ENCODE measurements around the gene ALDH18A1.

DNA sequence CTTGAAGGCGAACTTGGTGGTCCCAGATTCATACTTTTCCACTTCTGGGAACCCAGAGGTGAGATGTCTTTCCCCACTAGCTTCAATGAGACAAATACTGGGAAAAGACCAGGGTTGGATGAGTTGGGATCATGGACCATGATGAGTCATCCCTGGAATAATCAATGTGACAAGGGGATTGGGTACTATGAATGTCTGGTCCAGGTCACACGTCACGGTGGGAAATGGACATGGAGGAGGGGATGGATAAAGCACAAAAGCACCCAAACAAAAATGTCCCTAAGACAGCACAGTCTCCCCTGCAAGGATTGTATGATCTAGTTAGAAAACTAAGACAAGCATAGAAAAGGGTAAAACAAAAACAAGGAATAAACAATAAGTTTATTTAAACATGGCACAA, 83.0 kb downstream of the ALDH18A1 start:
- TF ChIP-seq ZNF423 (CRISPR knock-in tag; IDR thresholded peaks at IDR 0.05): no peak
- TF ChIP-seq, protein P1, sequence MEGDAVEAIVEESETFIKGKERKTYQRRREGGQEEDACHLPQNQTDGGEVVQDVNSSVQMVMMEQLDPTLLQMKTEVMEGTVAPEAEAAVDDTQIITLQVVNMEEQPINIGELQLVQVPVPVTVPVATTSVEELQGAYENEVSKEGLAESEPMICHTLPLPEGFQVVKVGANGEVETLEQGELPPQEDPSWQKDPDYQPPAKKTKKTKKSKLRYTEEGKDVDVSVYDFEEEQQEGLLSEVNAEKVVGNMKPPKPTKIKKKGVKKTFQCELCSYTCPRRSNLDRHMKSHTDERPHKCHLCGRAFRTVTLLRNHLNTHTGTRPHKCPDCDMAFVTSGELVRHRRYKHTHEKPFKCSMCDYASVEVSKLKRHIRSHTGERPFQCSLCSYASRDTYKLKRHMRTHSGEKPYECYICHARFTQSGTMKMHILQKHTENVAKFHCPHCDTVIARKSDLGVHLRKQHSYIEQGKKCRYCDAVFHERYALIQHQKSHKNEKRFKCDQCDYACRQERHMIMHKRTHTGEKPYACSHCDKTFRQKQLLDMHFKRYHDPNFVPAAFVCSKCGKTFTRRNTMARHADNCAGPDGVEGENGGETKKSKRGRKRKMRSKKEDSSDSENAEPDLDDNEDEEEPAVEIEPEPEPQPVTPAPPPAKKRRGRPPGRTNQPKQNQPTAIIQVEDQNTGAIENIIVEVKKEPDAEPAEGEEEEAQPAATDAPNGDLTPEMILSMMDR (IDR thresholded peaks at IDR 0.05): no peak
- TF ChIP-seq, protein P2, sequence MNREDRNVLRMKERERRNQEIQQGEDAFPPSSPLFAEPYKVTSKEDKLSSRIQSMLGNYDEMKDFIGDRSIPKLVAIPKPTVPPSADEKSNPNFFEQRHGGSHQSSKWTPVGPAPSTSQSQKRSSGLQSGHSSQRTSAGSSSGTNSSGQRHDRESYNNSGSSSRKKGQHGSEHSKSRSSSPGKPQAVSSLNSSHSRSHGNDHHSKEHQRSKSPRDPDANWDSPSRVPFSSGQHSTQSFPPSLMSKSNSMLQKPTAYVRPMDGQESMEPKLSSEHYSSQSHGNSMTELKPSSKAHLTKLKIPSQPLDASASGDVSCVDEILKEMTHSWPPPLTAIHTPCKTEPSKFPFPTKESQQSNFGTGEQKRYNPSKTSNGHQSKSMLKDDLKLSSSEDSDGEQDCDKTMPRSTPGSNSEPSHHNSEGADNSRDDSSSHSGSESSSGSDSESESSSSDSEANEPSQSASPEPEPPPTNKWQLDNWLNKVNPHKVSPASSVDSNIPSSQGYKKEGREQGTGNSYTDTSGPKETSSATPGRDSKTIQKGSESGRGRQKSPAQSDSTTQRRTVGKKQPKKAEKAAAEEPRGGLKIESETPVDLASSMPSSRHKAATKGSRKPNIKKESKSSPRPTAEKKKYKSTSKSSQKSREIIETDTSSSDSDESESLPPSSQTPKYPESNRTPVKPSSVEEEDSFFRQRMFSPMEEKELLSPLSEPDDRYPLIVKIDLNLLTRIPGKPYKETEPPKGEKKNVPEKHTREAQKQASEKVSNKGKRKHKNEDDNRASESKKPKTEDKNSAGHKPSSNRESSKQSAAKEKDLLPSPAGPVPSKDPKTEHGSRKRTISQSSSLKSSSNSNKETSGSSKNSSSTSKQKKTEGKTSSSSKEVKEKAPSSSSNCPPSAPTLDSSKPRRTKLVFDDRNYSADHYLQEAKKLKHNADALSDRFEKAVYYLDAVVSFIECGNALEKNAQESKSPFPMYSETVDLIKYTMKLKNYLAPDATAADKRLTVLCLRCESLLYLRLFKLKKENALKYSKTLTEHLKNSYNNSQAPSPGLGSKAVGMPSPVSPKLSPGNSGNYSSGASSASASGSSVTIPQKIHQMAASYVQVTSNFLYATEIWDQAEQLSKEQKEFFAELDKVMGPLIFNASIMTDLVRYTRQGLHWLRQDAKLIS (CRISPR knock-in tag; IDR thresholded peaks at IDR 0.05; ENCODE audit: borderline replicate concordance): no peak
- TF ChIP-seq, protein P3, sequence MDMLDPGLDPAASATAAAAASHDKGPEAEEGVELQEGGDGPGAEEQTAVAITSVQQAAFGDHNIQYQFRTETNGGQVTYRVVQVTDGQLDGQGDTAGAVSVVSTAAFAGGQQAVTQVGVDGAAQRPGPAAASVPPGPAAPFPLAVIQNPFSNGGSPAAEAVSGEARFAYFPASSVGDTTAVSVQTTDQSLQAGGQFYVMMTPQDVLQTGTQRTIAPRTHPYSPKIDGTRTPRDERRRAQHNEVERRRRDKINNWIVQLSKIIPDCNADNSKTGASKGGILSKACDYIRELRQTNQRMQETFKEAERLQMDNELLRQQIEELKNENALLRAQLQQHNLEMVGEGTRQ (CRISPR knock-in tag; IDR thresholded peaks at IDR 0.05): no peak
- no peak for TF ChIP-seq ESRRA (CRISPR knock-in tag; IDR thresholded peaks at IDR 0.05; ENCODE audit: borderline replicate concordance)
- TF ChIP-seq ETV6 (CRISPR knock-in tag; IDR thresholded peaks at IDR 0.05): no peak
- TF ChIP-seq MXD4 (CRISPR knock-in tag; IDR thresholded peaks at IDR 0.05; ENCODE audit: borderline replicate concordance): no peak
- TF ChIP-seq, protein P4, sequence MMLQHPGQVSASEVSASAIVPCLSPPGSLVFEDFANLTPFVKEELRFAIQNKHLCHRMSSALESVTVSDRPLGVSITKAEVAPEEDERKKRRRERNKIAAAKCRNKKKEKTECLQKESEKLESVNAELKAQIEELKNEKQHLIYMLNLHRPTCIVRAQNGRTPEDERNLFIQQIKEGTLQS (CRISPR knock-in tag; conservative IDR thresholded peaks at IDR 0.05): no peak
- no peak for TF ChIP-seq CREM (CRISPR knock-in tag; IDR thresholded peaks at IDR 0.05)
- no peak for TF ChIP-seq SP1 (CRISPR knock-in tag; conservative IDR thresholded peaks at IDR 0.05)

Data from WTC11 (cell line).